NCI-H1105 treated with DMSO at 0.1 percent for 48 hours (cell line): Measurements from ENCODE around the gene OR5D16.
"Not testable (repeated sequence)": the region's sequence is repeated elsewhere in the genome, so short reads cannot be mapped to it uniquely, and the experiment has no call there.

Experiments used
- DNase-seq: peaks from one replicate; lab custom pipeline; 2025; lab: John Stamatoyannopoulos, UW

OR5D16 gene

GRCh38 chr11:55838452-55838851 is at the start of gene OR5D16:
TSS of gene OR5D16 (plus strand) at chr11:55838752. CDS start at chr11:55838752, 0 bp downstream.
- DNase-seq = no peak

- no peak for DNase-seq
Measured at GRCh38 chr11:55791606-55792005, 46.9 kb upstream of the OR5D16 start.

GRCh38 chr11:55793321-55793720 is 45.2 kb upstream of the OR5D16 start:
- no peak for DNase-seq

GRCh38 chr11:55795256-55795655 is 43.3 kb upstream of the OR5D16 start, which contains the start of gene OR5D14:
TSS of gene OR5D14 (plus strand) at chr11:55795556. CDS start at chr11:55795556, 0 bp downstream.
- no peak for DNase-seq

DNA sequence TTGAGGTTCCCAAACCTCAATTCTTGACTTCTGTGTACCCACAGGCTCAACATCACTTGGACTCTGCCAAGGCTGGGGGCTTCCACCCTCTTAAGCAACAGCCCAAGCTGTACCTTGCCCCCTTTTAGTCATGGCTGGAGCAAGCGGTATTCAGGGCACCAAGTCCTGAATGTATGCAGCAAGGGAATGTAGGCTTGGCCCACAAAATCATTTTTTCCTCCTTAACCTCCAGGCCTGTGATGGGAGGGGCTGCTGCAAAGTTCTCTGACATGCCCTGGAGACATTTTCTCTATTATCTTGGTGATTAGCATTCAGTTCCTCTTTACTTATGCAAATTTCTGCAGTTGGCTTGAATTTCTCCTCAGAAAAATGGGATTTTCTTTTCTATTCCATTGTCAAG is 32.3 kb upstream of the OR5D16 start:
- no peak for DNase-seq

GRCh38 chr11:55811067-55811466 is 27.5 kb upstream of the OR5D16 start, which contains the start of gene OR5L1:
TSS of gene OR5L1 (plus strand) at chr11:55811367. CDS start at chr11:55811467, 100 bp downstream.
- no peak for DNase-seq

DNA sequence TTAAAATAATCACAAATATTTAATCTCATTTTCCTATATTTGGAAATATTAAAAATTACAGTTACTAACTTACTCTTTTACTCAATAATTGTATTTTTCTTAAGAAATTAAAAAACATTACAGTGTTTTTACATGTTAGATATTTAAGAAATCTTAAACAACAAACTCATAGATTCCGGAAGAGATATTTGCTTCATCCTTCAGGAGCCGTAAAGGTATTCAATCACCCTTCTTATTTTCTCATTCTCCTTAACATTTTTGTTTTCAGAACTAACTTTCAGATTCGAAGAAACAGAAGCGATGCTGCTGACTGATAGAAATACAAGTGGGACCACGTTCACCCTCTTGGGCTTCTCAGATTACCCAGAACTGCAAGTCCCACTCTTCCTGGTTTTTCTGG is 19.2 kb upstream of the OR5D16 start, which contains the start of gene OR5D18:
OR5D18 (plus strand) TSS at position 301 of the 400 bp plus-strand sequence; CDS start at position 301, 0 bp downstream.
- DNase-seq = no peak

DNA sequence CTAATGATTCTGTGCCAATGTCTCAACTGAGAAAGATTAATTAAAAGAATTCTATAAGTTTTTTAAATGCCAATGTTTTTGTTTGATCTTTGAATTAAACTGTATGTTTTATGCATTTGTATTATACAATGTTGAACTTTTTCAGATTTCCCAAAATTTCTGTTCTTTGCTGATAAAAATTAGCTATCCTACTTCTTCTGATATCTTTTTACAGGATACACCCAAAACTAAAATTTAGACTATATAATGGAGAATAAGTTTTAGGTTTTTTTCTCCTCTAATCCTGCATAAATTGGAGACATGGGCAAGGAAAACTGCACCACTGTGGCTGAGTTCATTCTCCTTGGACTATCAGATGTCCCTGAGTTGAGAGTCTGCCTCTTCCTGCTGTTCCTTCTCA is 11.6 kb upstream of the OR5D16 start, which contains the start of gene OR5L2:
OR5L2 (plus strand) TSS at position 301 of the 400 bp plus-strand sequence; CDS start at position 301, 0 bp downstream.
- DNase-seq = no peak

- no peak for DNase-seq
Measured at GRCh38 chr11:55847453-55847852, 8.9 kb downstream of the OR5D16 start.

GRCh38 chr11:55849037-55849436 is 10.5 kb downstream of the OR5D16 start:
- no peak for DNase-seq

- no peak for DNase-seq
Measured at GRCh38 chr11:55852141-55852540, 13.6 kb downstream of the OR5D16 start.

GRCh38 chr11:55854704-55855103 is 16.2 kb downstream of the OR5D16 start:
- no peak for DNase-seq

GRCh38 chr11:55867354-55867753 is 28.8 kb downstream of the OR5D16 start:
- DNase-seq = not testable (repeated sequence)

DNA sequence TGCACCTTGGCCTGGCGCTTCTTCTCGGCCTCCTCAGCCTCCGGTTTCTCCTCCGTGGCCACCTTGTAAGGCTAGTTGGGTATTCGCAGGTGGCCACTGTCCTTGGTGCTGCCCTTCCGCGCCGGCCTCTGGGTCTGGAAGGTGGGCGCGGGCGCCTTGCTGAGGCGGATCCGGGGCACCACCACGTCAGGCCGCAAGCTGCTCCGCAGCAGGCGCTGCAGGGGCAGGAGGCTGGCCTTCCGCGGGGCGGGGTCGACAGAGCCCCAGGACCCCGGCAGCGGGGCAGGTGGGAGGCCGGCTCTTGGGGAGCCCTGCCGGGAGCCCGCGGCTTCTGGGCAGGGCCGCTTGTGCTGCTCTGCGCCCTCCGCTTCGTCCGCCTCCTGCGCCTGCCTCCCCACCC is 34.2 kb downstream of the OR5D16 start:
- not testable (repeated sequence) for DNase-seq

DNA sequence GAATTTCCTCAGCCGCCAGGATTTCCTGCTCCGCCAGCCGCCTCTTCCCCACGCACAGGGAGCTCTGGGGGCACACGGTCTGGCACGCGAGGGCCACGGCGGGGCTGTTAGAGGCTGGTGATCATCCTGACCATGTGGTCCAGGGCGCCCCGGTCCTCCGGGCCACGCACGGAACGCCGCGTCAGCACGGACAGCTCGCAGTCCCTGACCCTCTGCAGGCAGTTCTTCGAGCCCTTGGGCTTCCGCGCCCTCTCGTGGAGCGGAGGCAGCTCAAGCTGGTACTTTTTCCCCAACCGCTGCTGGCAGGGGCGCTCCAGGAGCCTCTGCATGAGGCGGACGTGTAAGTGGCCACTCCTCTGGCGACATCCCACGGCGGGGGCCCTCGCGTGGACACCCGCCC is 34.6 kb downstream of the OR5D16 start:
- not testable (repeated sequence) for DNase-seq

GRCh38 chr11:55882997-55883396 is 44.4 kb downstream of the OR5D16 start, which contains the start of gene TRIM51:
TSS of gene TRIM51 (plus strand) at chr11:55883297. CDS start at chr11:55885429, 2,132 bp downstream.
- DNase-seq = not testable (repeated sequence)

DNA sequence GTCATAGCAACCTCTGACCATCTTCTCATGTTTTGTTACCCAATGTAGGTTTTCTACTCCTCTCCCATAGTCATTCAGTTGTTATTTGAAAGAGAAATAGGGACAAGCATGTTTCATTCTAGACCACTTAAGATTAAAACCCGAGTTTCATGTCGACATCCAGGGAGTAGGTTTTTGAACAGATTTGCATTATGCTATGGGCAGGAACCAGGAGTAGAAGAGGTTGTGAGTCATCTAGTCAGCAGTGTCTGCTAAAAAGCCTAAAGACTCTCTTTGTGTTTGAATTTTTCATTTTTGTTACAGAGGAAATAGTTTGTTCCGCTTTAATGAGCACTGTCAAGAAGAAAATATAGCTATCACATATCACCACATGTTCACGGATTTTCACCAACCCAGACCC is 46.4 kb downstream of the OR5D16 start:
- not testable (repeated sequence) for DNase-seq

DNA sequence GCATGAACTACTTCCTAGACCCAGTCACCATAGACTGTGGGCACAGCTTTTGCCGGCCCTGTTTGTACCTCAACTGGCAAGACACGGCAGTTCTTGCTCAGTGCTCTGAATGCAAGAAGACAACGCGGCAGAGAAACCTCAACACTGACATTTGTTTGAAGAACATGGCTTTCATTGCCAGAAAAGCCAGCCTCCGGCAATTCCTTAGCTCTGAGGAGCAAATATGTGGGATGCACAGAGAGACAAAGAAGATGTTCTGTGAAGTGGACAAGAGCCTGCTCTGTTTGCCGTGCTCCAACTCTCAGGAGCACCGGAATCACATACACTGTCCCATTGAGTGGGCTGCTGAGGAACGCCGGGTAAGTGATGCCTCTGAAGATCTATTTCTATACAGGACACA is 46.9 kb downstream of the OR5D16 start:
- DNase-seq = not testable (repeated sequence)
